ENCODE measurements around the gene LMAN2. TPM values are rescaled to one million over a fixed set of nuclear protein-coding genes. Genes with fewer than 3 reads are reported as not detected.

The LMAN2 gene
- total RNA-seq, 2 donors from 2014 or later = 119 to 128 TPM

DNA sequence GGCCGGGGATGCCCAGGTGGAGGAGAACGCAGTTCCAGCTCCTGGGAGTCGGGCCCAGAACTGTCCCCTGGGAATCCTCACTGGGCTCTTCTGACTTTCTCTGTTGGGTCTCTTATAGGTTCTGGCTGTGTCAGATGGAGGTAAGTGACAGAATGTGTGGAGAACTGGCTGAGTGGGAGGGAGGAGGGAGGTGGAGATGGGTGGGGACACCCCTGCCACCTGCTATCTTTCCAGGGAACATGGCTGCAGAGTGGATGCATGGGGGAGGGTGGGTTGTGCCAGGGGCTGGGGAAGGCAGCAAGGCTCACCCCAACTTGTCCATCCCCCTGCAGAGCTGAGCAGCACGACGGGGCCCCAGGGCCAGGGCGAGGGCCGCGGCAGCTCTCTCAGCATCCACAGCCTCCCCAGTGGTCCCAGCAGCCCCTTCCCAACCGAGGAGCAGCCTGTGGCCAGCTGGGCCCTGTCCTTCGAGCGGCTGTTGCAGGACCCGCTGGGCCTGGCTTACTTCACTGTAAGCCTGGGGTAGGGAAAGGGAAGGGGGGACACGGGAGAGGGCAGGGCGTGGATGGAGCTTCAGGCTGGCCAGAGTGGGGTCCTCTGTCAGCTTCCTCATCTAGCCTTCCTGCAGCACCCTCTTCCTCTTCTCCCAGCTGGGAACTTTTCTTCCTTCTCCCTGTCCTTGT is 14.5 kb upstream of the LMAN2 start:
- TF ChIP-seq, protein P1, sequence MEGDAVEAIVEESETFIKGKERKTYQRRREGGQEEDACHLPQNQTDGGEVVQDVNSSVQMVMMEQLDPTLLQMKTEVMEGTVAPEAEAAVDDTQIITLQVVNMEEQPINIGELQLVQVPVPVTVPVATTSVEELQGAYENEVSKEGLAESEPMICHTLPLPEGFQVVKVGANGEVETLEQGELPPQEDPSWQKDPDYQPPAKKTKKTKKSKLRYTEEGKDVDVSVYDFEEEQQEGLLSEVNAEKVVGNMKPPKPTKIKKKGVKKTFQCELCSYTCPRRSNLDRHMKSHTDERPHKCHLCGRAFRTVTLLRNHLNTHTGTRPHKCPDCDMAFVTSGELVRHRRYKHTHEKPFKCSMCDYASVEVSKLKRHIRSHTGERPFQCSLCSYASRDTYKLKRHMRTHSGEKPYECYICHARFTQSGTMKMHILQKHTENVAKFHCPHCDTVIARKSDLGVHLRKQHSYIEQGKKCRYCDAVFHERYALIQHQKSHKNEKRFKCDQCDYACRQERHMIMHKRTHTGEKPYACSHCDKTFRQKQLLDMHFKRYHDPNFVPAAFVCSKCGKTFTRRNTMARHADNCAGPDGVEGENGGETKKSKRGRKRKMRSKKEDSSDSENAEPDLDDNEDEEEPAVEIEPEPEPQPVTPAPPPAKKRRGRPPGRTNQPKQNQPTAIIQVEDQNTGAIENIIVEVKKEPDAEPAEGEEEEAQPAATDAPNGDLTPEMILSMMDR (conservative IDR thresholded peaks at IDR 0.05) = no peak
- Histone ChIP-seq H3K27me3 (ENCODE audit: control insufficient read depth, insufficient read depth, low read length, poor library complexity, severe bottlenecking) (peaks cover 17% of the 10 kb centered on the region), H3K27ac (ENCODE audit: low read depth, low read length) (peak overlapping the region; percentile 80), H3K9ac (ENCODE audit: extremely low read depth, low read length, poor library complexity, severe bottlenecking) (peak overlapping the region; percentile 59), H3K4me3 (ENCODE audit: low read length) (peak overlapping the region; percentile 78), H3K9me3 (ENCODE audit: control insufficient read depth, low read length) (no peaks in the 10 kb centered on the region), H3K36me3 (ENCODE audit: control insufficient read depth, insufficient read depth, low read length) (no peaks in the 10 kb centered on the region), H3K4me1 (ENCODE audit: control insufficient read depth, insufficient read depth, low read length) (peaks cover 7% of the 10 kb centered on the region)
- 67 to 100% methylated on average over 2 to 14 of the region's 14 CpGs for WGBS, 2 experiments (ENCODE audit: insufficient coverage in 1 of 2, insufficient read length in 1 of 2)
- Mint-ChIP-seq H3K27me3 (ENCODE audit: insufficient read depth) (peaks cover 36% of the 10 kb centered on the region), H3K27ac (peak overlapping the region; percentile 96), H3K36me3 (ENCODE audit: low read depth) (no peaks in the 10 kb centered on the region), H3K4me1 (peaks cover 22% of the 10 kb centered on the region), H3K9me3 (no peaks in the 10 kb centered on the region), H3K4me3 (peak overlapping the region; percentile 72)
- DNase-seq = peak; percentile 65

GRCh38 chr5:177364159-177364962 is 12.9 kb upstream of the LMAN2 start:
- no peak overlapping the region for H3K27ac Mint-ChIP-seq
- H3K4me1 Mint-ChIP-seq = peaks cover 21% of the 10 kb centered on the region
- Histone ChIP-seq H3K4me1 (ENCODE audit: control insufficient read depth, insufficient read depth, low read length) (peaks cover 7% of the 10 kb centered on the region), H3K9ac (ENCODE audit: extremely low read depth, low read length, poor library complexity, severe bottlenecking) (no peak overlapping the region), H3K9me3 (ENCODE audit: control insufficient read depth, low read length) (no peaks in the 10 kb centered on the region), H3K27me3 (ENCODE audit: control insufficient read depth, insufficient read depth, low read length, poor library complexity, severe bottlenecking) (peaks cover 18% of the 10 kb centered on the region), H3K27ac (ENCODE audit: low read depth, low read length) (no peak overlapping the region), H3K36me3 (ENCODE audit: control insufficient read depth, insufficient read depth, low read length) (no peaks in the 10 kb centered on the region), H3K4me3 (ENCODE audit: low read length) (no peak overlapping the region)
- TF ChIP-seq, protein P1 (conservative IDR thresholded peaks at IDR 0.05) = no peak
- peak; percentile 45 for DNase-seq
- H3K9me3 Mint-ChIP-seq = no peaks in the 10 kb centered on the region
- no peak overlapping the region for H3K4me3 Mint-ChIP-seq
- H3K27me3 Mint-ChIP-seq (ENCODE audit: insufficient read depth) = peaks cover 42% of the 10 kb centered on the region
- H3K36me3 Mint-ChIP-seq (ENCODE audit: low read depth) = no peaks in the 10 kb centered on the region
- WGBS, 2 experiments (ENCODE audit: insufficient coverage in 1 of 2, insufficient read length in 1 of 2) = 90 to 93% methylated on average over 7 to 11 of the region's 11 CpGs

DNA sequence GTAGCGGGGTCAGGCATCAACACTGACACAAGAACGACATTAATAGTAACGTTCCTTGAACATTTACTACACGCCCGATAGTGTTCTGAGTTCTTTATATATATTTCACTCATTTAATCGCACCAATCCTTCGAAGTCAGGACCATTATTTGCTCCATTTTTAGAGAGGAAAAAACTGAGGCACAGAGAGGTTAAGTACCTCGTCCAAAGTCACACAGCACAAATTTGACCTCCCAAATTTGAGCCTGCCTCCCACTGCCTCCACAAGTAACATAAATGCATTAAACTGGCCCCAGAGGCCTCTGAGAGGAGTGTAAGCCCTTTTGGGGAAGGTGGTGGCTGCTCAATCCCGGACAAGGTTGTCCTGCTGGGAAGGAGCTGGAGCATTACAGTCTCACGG is 12.1 kb upstream of the LMAN2 start:
- no peak overlapping the region for H3K27ac Mint-ChIP-seq

More for the DNA sequence above, 12.1 kb upstream of the LMAN2 start:
- peak overlapping the region; percentile 63 for H3K4me3 Mint-ChIP-seq
- H3K27ac ChIP-seq (ENCODE audit: low read depth, low read length) = no peak overlapping the region
- DNase-seq = no peak
- H3K4me3 ChIP-seq (ENCODE audit: low read length) = peak overlapping the region; percentile 75
- H3K9me3 Mint-ChIP-seq = no peaks in the 10 kb centered on the region
- H3K4me1 Mint-ChIP-seq = peaks cover 15% of the 10 kb centered on the region
- peaks cover 44% of the 10 kb centered on the region for H3K27me3 Mint-ChIP-seq (ENCODE audit: insufficient read depth)
- H3K36me3 ChIP-seq (ENCODE audit: control insufficient read depth, insufficient read depth, low read length) = no peaks in the 10 kb centered on the region
- H3K4me1 ChIP-seq (ENCODE audit: control insufficient read depth, insufficient read depth, low read length) = peaks cover 7% of the 10 kb centered on the region
- peaks cover 18% of the 10 kb centered on the region for H3K27me3 ChIP-seq (ENCODE audit: control insufficient read depth, insufficient read depth, low read length, poor library complexity, severe bottlenecking)
- no peaks in the 10 kb centered on the region for H3K9me3 ChIP-seq (ENCODE audit: control insufficient read depth, low read length)
- TF ChIP-seq, protein P1 (conservative IDR thresholded peaks at IDR 0.05) = no peak
- H3K36me3 Mint-ChIP-seq (ENCODE audit: low read depth) = no peaks in the 10 kb centered on the region
- WGBS, 2 experiments (ENCODE audit: insufficient coverage in 1 of 2, insufficient read length in 1 of 2) = 56 to 61% methylated on average over 7 to 9 of the region's 10 CpGs
- no peak overlapping the region for H3K9ac ChIP-seq (ENCODE audit: extremely low read depth, low read length, poor library complexity, severe bottlenecking)

Data from endodermal cell (in vitro differentiated cells).